A204.1 (cell line): ENCODE results near the gene YIPF7.

Experiments used
- FAIRE-seq: peaks from 2 replicates; lab custom pipeline; 2012; peaks lifted over from hg19 to GRCh38; lab: Jason Lieb, UNC

Gene YIPF7

GRCh38 chr4:44616621-44617020, 34.8 kb downstream of the YIPF7 start:
- no peak for FAIRE-seq

GRCh38 chr4:44583393-44583792, 68.0 kb downstream of the YIPF7 start:
- FAIRE-seq, result no peak

- no peak for FAIRE-seq
Observed at GRCh38 chr4:44580231-44580630, 71.2 kb downstream of the YIPF7 start.

- FAIRE-seq, result no peak
Observed at GRCh38 chr4:44578954-44579353, 72.5 kb downstream of the YIPF7 start.
